HG02943 (cell line): ENCODE results near the gene IGF2R.
A peak's percentile ranks its signal among the peaks of the same experiment; 100 is the strongest.
"Not testable (repeated sequence)": the region's sequence is repeated elsewhere in the genome, so short reads cannot be mapped to it uniquely, and the experiment has no call there.

Experiments
- ATAC-seq: cut with Tn5 transposase; IDR thresholded peaks from one replicate; pipeline ENCODE4 v1.9.1; 2021; ENCODE audit warnings: mild to moderate bottlenecking, low read depth, moderate library complexity; ENCODE audit not compliant: unreplicated experiment

IGF2R gene

GRCh38 chr6:159968295-159969203, at the start of gene IGF2R:
IGF2R (plus strand) TSS chr6:159969082; CDS start chr6:159969247, 165 bp downstream.
- peak; percentile 75 for ATAC-seq

GRCh38 chr6:159919800-159920199, 49.1 kb upstream of the IGF2R start:
- ATAC-seq = no peak

DNA sequence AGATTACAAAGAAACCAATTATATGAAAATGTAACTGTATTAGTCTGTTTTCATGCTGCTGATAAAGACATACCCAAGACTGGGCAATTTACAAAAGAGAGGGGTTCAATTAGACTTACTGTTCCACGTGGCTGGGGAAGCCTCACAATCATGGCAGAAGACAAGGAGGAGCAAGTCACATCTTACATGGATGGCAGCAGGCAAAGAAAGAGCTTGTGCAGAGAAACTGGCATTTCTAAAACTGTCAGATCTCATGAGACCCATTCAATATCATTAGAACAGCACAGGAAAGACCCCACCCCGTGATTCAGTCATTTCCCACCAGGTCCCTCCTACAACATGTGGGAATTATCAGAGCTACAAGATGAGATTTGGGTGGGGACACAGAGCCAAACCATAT, 44.7 kb upstream of the IGF2R start:
- not testable (repeated sequence) for ATAC-seq

DNA sequence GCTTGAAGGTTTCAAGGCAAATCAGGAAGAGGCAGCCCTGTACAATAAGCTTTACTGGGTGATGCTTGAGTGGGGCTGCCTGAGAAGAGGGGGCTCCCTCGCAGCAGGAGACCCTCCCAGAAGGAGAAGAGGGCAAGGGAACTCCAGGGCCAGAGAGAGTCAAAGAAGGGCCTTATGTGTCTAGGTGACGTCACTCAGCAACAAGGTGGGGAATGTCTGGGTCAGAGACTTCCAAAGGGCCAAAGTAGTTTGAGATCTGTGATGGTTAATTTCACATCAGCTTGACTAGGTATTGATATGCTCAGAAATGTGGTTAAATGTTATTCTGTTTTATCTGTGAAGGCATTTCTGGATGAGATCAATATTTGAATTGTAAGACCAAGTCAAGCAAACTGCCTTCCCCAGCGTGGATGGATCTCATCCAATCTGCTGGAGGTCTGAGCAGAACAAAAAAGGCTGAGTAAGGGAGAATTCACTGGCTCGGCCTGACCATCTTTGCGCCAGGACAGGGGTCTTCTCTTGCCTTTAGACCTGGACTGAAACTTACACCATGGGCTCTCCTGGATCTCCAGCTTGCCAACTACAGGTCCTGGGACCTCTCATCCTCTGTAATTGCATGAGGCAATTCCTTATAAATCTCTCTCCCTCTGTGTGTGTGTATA, 42.2 kb upstream of the IGF2R start:
- ATAC-seq = no peak

DNA sequence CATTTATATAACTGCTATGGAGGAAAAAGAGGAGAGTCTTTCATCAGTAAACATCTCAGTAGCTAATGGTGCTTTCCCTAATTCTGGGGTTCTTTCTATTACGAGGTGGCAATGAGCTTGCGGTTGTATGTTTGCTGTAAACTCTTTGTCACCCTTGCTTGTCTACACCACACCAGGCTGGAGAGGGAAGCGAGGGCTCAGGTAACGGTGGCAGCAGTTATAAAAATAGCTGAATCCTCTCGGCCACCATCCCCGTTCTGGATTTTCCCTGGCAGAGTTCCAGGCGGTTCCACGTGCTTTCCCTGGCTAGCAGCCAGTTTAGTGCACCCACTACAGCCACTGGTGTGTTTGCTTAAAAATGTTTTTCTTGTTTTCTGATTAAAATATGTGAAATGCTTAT, 39.1 kb upstream of the IGF2R start:
- no peak for ATAC-seq

GRCh38 chr6:159931112-159931511, 37.8 kb upstream of the IGF2R start:
- ATAC-seq = peak; percentile 92

GRCh38 chr6:159931846-159932245, 37.0 kb upstream of the IGF2R start:
- peak; percentile 34 for ATAC-seq

- ATAC-seq = no peak
Measured at GRCh38 chr6:159933077-159933476, 35.8 kb upstream of the IGF2R start.

DNA sequence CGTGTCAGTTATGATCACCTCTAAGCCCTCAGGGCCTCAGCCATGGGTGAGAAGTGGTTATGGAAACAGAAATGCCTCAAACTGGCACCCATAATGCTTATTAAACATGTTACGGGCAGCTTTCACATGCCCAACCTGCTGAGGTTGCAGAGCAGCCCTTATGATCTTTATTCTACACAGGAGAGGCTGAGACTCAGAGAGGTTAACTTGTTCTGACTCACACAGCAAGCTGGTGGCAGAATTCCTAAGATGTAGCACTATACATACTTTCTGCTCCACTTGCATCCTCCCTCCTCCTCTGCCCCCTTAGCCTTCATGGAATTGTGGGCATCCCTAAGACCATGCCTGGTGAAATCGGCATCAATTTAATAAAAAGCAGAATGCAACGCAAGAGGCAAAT, 34.7 kb upstream of the IGF2R start:
- ATAC-seq = no peak

DNA sequence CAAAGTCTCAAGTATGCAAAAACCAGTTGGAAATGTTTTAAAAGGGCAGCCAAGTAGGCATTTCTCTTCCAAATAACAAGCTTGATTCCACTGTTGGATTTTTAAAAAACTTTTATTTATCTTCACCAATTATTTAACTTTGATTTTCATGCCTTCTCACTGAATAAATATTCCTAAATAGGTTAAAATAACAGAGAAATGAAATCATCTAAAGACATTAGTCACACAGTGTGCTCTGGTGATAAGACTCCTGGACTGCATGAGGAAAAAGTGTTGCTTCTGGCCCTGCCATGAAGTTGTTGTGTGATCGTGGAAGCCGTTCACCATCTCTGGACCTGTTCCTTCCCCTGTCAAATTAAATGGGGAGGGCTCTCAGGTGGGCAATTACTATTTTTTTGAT, 33.8 kb upstream of the IGF2R start:
- ATAC-seq = no peak

DNA sequence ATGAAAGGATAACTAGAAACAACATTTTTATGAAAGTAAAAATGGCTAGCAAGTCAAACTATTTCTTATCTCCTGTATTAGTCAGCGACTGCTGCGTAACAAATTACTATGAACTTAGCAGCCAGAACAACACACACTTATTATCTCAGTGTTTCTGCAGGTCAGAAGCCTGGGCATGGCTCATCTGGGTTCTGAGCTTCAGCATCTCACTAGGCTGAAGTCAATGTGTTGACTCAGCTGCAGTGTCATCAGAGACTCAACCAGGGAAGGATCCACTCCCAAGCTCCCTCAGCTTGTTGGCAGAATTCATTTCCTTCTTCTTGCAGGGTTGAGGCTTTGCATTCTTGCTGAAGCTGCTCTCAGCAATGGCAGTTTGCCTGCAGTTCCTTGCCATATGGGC, 33.2 kb upstream of the IGF2R start:
- no peak for ATAC-seq

- no peak for ATAC-seq
Measured at GRCh38 chr6:159939591-159940016, 29.3 kb upstream of the IGF2R start.

DNA sequence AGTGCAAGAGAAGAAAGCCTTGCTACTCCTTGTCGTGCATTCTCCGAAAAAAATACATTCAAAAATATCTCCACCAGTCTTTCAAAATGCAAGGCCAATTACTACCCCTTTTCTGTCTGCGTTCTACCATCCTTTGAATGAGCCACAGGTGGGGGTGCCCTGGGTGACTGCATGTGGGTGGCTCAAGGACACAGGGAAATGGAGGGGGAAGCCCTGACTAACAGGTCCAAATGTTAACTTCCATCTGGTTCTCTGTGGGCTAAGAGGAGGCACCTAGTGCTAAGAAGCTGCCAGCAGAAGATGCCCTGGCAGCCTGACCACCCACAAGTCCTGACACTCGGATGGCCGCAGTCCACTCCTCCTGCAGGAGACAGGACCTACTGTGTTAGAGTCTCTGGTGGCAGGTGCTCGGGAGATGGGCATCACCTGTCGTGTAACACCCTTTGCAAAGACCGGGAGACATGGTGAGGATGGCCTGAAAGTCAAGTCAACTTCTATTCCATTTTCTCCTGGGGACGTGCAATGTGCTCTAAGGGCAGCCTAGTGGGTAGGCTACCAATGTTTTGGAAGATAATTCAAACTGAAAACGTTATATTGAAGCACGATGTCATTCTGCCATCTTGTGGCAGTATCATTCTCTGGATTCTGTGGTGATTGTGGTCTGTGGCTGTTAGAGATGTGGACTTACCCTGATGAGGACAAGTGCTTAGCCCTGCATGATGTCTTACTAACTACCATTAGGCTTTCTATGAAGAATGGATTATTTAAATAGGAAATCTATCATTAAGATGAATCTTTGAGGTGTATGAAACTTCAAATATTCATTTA, 27.4 kb upstream of the IGF2R start:
- ATAC-seq = peak; percentile 77

DNA sequence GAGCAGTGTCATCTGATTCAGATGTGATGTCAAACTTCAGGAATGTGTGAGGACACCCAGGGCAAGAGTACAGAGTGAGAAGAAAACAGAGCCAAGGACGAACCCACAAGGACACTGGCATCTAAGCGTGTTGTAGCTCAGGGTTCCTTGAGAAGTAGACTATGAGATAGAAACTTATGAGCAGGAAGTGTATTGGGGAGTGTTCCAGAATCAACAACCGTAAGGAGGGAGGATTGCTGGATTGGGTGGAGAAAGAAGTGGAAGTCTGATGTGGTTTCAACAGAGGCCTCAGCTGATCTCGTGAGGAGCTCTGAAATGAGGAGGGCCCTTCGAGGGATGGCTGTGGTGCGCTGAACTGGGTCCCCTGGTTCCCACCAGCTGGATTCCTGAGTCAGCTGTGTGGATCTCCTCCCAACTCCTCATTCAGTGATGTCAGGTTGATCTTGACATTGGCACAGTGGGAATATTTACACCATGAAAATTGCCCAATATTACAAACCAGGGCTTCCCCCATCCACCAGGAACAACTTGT, 25.7 kb upstream of the IGF2R start:
- ATAC-seq = no peak

DNA sequence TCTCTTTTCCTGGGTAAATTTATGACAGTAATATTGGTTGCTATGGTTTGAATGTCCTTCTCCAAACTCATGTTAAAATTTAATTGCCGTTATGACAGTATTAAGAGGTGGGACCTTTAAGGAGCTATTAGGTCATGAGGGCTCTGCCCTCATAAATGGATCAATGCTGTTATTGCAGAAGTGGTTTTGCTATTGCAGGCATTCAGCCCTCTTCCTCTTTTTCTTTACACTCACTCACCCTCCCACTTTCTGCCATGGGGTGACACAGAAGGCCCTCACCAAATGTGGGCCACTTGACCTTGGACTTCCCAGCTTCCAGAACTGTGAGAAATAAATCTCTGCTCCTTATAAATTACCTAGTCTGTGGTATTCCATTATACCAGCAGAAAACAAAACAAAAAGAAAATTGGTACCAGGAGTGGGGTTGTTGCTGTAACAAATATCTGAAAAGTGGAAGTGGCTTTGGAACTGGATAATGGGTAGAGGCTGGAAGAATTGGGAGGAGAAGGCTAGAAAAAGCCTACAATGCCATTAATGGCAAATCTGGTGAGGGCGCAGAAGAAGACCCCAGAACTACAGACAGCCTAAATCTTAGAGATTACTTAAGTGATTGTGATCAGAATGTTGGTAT, 24.8 kb upstream of the IGF2R start:
- no peak for ATAC-seq

- no peak for ATAC-seq
Measured at GRCh38 chr6:159945801-159946392, 23.0 kb upstream of the IGF2R start.

- no peak for ATAC-seq
Measured at GRCh38 chr6:159946912-159947311, 22.0 kb upstream of the IGF2R start.

- no peak for ATAC-seq
Measured at GRCh38 chr6:159948199-159948598, 20.7 kb upstream of the IGF2R start.

- no peak for ATAC-seq
Measured at GRCh38 chr6:159951772-159952171, 17.1 kb upstream of the IGF2R start.
